ENCODE data around the gene ACTL6B.
"Not testable (repeated sequence)": the region's sequence is repeated elsewhere in the genome, so short reads cannot be mapped to it uniquely, and the experiment has no call there.

- not testable (repeated sequence) for TF ChIP-seq POLR2A (IDR thresholded peaks at IDR 0.05)
- TF ChIP-seq, protein P1, sequence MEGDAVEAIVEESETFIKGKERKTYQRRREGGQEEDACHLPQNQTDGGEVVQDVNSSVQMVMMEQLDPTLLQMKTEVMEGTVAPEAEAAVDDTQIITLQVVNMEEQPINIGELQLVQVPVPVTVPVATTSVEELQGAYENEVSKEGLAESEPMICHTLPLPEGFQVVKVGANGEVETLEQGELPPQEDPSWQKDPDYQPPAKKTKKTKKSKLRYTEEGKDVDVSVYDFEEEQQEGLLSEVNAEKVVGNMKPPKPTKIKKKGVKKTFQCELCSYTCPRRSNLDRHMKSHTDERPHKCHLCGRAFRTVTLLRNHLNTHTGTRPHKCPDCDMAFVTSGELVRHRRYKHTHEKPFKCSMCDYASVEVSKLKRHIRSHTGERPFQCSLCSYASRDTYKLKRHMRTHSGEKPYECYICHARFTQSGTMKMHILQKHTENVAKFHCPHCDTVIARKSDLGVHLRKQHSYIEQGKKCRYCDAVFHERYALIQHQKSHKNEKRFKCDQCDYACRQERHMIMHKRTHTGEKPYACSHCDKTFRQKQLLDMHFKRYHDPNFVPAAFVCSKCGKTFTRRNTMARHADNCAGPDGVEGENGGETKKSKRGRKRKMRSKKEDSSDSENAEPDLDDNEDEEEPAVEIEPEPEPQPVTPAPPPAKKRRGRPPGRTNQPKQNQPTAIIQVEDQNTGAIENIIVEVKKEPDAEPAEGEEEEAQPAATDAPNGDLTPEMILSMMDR (IDR thresholded peaks at IDR 0.05): not testable (repeated sequence)
Measured at GRCh38 chr7:100701089-100701488, 44.8 kb upstream of the ACTL6B start.
